NCI-H1417 treated with DMSO at 0.1 percent for 48 hours (cell line): ENCODE data around the gene HOXD10.

ENCODE experiments used
- DNase-seq: peaks from one replicate; lab custom pipeline; 2025; lab: John Stamatoyannopoulos, UW

HOXD10 gene

GRCh38 chr2:176136374-176137251 lies 20.0 kb downstream of the HOXD10 start:
- DNase-seq: no peak

GRCh38 chr2:176137252-176137580 lies 20.6 kb downstream of the HOXD10 start:
- DNase-seq: no peak

- DNase-seq: no peak
Measured at GRCh38 chr2:176137906-176138305, 21.3 kb downstream of the HOXD10 start.

- no peak for DNase-seq
Measured at GRCh38 chr2:176138526-176138922, 21.9 kb downstream of the HOXD10 start.

GRCh38 chr2:176138923-176139660 lies 22.5 kb downstream of the HOXD10 start:
- DNase-seq: no peak

- no peak for DNase-seq
Measured at GRCh38 chr2:176139661-176140512, 23.3 kb downstream of the HOXD10 start.

- no peak for DNase-seq
Measured at GRCh38 chr2:176140513-176141317, 24.1 kb downstream of the HOXD10 start.

GRCh38 chr2:176142281-176142680 lies 25.7 kb downstream of the HOXD10 start:
- no peak for DNase-seq

- DNase-seq: no peak
Measured at GRCh38 chr2:176145085-176145969, 28.7 kb downstream of the HOXD10 start.

GRCh38 chr2:176146101-176146500 lies 29.5 kb downstream of the HOXD10 start:
- no peak for DNase-seq

GRCh38 chr2:176146645-176147044 lies 30.1 kb downstream of the HOXD10 start:
- no peak for DNase-seq

GRCh38 chr2:176147210-176147799 lies 30.7 kb downstream of the HOXD10 start:
- DNase-seq: no peak

- DNase-seq: no peak
Measured at GRCh38 chr2:176147800-176148496, 31.4 kb downstream of the HOXD10 start.

- DNase-seq: no peak
Measured at GRCh38 chr2:176148751-176149421, 32.3 kb downstream of the HOXD10 start.

GRCh38 chr2:176149481-176149938 lies 32.9 kb downstream of the HOXD10 start:
- DNase-seq: no peak

GRCh38 chr2:176149939-176150583 lies 33.5 kb downstream of the HOXD10 start:
- DNase-seq: no peak

- DNase-seq: no peak
Measured at GRCh38 chr2:176150584-176151441, 34.2 kb downstream of the HOXD10 start.
